Measurements from ENCODE around the gene EEF1AKMT2.
A peak's percentile ranks its signal among the peaks of the same experiment; 100 is the strongest.
"Not testable (repeated sequence)": the region's sequence is repeated elsewhere in the genome, so short reads cannot be mapped to it uniquely, and the experiment has no call there.

EEF1AKMT2 gene

DNA sequence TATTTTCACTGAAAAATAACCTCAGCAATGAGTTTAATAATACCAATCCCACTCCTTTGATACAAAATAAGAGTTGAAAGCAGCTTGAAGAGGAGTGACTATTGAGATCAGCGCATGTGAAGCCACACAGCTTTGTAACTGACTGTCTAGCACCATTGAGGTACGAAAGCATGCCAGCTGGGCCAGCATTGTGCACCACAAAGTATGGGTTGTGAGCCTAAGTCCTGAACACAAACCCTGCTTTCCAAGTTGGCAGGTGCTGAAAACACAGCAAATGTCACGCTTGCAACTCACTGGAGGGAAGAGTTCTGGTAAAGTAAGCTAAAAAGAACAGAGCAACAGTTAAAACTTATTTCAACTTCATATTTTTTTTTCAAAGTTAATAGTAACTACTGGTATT is 43.5 kb downstream of the EEF1AKMT2 start:
- H3K4me3 ChIP-seq (ENCODE audit: low read length): no peak overlapping the region
- no peaks in the 10 kb centered on the region for H3K36me3 ChIP-seq (ENCODE audit: insufficient read depth, low read length)

DNA sequence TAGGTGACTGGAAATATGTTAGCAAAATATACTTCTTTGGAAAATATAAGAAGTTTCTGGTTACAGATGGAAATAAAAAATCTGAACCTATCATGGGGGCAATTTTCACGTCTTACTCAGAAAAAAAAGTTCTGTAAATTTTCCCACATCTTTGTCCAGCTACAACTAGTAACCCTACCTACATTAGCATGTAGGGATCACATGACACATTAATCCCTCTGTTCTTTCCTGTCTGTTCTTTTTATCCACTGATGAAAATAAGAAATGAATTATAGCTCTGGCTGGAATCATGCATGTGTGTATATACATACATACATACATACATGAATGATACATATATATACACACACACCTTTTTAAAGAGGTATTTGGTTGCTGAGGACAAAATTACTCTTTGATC is 43.9 kb downstream of the EEF1AKMT2 start:
- Histone ChIP-seq H3K27me3 (ENCODE audit: insufficient read depth, low read length) (no peaks in the 10 kb centered on the region), H2AFZ (ENCODE audit: low read depth, low read length) (no peak overlapping the region), H3K4me1 (ENCODE audit: insufficient read depth, low read length) (peaks cover 25% of the 10 kb centered on the region), H3K9me3 (ENCODE audit: low read length) (no peaks in the 10 kb centered on the region), H3K36me3 (ENCODE audit: insufficient read depth, low read length) (no peaks in the 10 kb centered on the region), H3K4me3 (ENCODE audit: low read length) (no peak overlapping the region)

More for the DNA sequence above, 43.5 kb downstream of the EEF1AKMT2 start:
- Histone ChIP-seq H3K9me3 (ENCODE audit: low read length) (no peaks in the 10 kb centered on the region), H3K4me1 (ENCODE audit: insufficient read depth, low read length) (peaks cover 25% of the 10 kb centered on the region), H2AFZ (ENCODE audit: low read depth, low read length) (no peak overlapping the region), H3K27me3 (ENCODE audit: insufficient read depth, low read length) (no peaks in the 10 kb centered on the region)

- Histone ChIP-seq H3K27me3 (ENCODE audit: insufficient read depth, low read length) (no peaks in the 10 kb centered on the region), H3K36me3 (ENCODE audit: insufficient read depth, low read length) (no peaks in the 10 kb centered on the region), H3K4me1 (ENCODE audit: insufficient read depth, low read length) (peaks cover 31% of the 10 kb centered on the region), H3K9me3 (ENCODE audit: low read length) (no peaks in the 10 kb centered on the region), H3K4me3 (ENCODE audit: low read length) (no peak overlapping the region), H2AFZ (ENCODE audit: low read depth, low read length) (no peak overlapping the region)
Observed at GRCh38 chr10:124746992-124747391, 44.7 kb downstream of the EEF1AKMT2 start.

DNA sequence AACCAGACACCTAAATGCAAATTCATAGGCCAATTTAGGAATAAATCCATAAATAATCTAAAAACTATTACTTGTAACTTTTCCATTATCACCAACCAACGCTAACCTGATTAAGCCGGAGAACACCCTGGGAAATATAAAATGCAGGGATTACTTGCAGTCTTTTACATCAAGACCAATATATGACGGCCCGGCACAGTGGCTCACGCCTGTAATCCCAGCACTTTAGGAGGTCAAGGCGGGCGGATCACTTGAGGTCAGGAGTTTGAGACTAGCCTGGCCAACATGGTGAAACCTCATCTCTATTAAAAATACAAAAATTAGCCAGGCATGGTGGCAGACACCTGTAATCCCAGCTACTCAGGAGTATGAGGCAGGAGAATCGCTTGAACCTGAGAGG is 45.2 kb downstream of the EEF1AKMT2 start:
- not testable (repeated sequence) for H3K9me3 ChIP-seq (ENCODE audit: low read length); H3K27me3 ChIP-seq (ENCODE audit: insufficient read depth, low read length); H3K36me3 ChIP-seq (ENCODE audit: insufficient read depth, low read length); H3K4me3 ChIP-seq (ENCODE audit: low read length); H2AFZ ChIP-seq (ENCODE audit: low read depth, low read length)
- peaks cover 36% of the 10 kb centered on the region for H3K4me1 ChIP-seq (ENCODE audit: insufficient read depth, low read length)

DNA sequence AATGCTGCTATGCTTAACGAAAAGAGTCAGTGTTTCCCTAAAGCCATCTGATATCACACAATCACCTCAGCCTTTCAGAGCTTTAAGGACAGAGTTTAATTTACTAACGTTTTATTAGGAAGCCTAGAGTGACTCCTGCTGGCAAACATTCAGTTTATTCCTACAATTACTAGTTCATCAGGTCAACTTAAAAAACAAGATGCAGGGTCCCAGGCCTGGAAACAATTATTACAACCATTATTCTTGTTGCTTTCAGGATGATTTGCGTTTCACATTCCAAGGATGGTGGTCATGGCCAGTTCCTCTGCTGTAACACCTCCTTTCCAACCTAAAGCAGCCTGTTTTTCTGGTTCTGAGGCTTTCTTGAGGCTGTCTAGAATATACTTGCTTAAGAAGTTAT is 46.0 kb downstream of the EEF1AKMT2 start:
- H3K9me3 ChIP-seq (ENCODE audit: low read length): no peaks in the 10 kb centered on the region
- no peak overlapping the region for H3K4me3 ChIP-seq (ENCODE audit: low read length)
- no peaks in the 10 kb centered on the region for H3K36me3 ChIP-seq (ENCODE audit: insufficient read depth, low read length)
- no peak overlapping the region for H2AFZ ChIP-seq (ENCODE audit: low read depth, low read length)
- H3K4me1 ChIP-seq (ENCODE audit: insufficient read depth, low read length): peaks cover 44% of the 10 kb centered on the region
- no peaks in the 10 kb centered on the region for H3K27me3 ChIP-seq (ENCODE audit: insufficient read depth, low read length)

GRCh38 chr10:124745252-124745651 is 46.4 kb downstream of the EEF1AKMT2 start:
- no peaks in the 10 kb centered on the region for H3K27me3 ChIP-seq (ENCODE audit: insufficient read depth, low read length)
- H3K4me3 ChIP-seq (ENCODE audit: low read length): peak overlapping the region; percentile 83
- no peaks in the 10 kb centered on the region for H3K9me3 ChIP-seq (ENCODE audit: low read length)
- no peak overlapping the region for H2AFZ ChIP-seq (ENCODE audit: low read depth, low read length)
- H3K36me3 ChIP-seq (ENCODE audit: insufficient read depth, low read length): no peaks in the 10 kb centered on the region
- peaks cover 48% of the 10 kb centered on the region for H3K4me1 ChIP-seq (ENCODE audit: insufficient read depth, low read length)

GRCh38 chr10:124744102-124745050 is 47.3 kb downstream of the EEF1AKMT2 start, which contains the start of gene FAM53B:
TSS of gene FAM53B (minus strand) at chr10:124744378. CDS start at chr10:124706713, 37,665 bp downstream.
- Histone ChIP-seq H2AFZ (ENCODE audit: low read depth, low read length) (peak within 1 kb of the TSS; percentile 11), H3K27me3 (ENCODE audit: insufficient read depth, low read length) (no peaks in the 10 kb centered on the region), H3K9me3 (ENCODE audit: low read length) (no peaks in the 10 kb centered on the region), H3K4me3 (ENCODE audit: low read length) (peak within 1 kb of the TSS; percentile 83), H3K36me3 (ENCODE audit: insufficient read depth, low read length) (no peaks in the 10 kb centered on the region), H3K4me1 (ENCODE audit: insufficient read depth, low read length) (peaks cover 57% of the 10 kb centered on the region)

DNA sequence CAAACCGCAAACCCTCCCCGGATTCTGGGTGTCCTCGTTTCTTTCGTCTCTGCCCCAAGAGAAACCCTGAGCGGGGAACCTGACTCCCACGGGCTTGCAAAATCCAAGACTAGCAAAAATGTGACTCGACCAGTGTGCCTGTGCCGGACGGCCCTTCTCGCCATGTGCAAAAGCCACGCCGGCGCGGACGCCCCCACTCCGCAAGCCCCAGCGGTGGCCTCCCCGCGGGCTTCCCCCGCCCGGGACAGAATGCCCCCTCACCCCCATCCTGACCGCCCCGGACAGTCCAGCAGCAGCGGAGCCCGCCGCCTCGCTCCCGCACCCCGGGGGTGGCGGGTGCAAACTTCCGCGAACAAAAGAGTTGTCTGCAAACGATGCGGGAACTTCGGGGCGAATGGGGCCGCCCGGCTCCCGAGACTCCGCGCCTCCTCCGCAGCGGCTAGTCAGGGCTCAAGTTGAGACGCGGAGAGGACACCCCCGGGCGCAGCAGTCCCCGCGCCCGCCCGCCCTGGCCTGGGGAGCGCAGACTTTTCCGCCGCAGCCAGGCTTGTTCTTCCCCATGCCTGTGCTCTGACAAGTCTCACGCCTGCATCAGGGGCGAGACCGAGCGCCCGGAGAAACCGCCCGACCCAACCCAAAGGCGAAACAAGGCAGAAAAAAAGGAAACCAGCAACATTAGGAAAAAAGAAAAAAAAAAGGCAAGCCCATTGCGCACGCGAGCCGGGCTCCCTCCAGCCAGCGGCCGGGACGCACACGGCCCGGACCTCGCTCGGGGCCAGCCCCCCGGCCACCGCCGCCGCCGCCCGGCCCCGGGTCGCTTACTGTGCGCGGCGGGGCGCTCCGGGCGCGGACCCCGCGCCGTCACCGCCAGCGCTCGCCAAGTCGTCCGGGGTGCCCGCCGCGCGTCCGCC is 48.2 kb downstream of the EEF1AKMT2 start:
- no peaks in the 10 kb centered on the region for H3K9me3 ChIP-seq (ENCODE audit: low read length)
- peaks cover 66% of the 10 kb centered on the region for H3K4me1 ChIP-seq (ENCODE audit: insufficient read depth, low read length)
- no peaks in the 10 kb centered on the region for H3K36me3 ChIP-seq (ENCODE audit: insufficient read depth, low read length)
- H2AFZ ChIP-seq (ENCODE audit: low read depth, low read length): peak overlapping the region; percentile 11
- peak overlapping the region; percentile 83 for H3K4me3 ChIP-seq (ENCODE audit: low read length)
- no peaks in the 10 kb centered on the region for H3K27me3 ChIP-seq (ENCODE audit: insufficient read depth, low read length)

- Histone ChIP-seq H3K9me3 (ENCODE audit: low read length) (no peaks in the 10 kb centered on the region), H3K36me3 (ENCODE audit: insufficient read depth, low read length) (no peaks in the 10 kb centered on the region), H2AFZ (ENCODE audit: low read depth, low read length) (peak overlapping the region; percentile 11), H3K27me3 (ENCODE audit: insufficient read depth, low read length) (no peaks in the 10 kb centered on the region), H3K4me3 (ENCODE audit: low read length) (peak overlapping the region; percentile 83), H3K4me1 (ENCODE audit: insufficient read depth, low read length) (peaks cover 71% of the 10 kb centered on the region)
Observed at GRCh38 chr10:124742413-124743190, 49.1 kb downstream of the EEF1AKMT2 start.

- Histone ChIP-seq H3K4me1 (ENCODE audit: insufficient read depth, low read length) (peaks cover 74% of the 10 kb centered on the region), H2AFZ (ENCODE audit: low read depth, low read length) (no peak overlapping the region), H3K4me3 (ENCODE audit: low read length) (peak overlapping the region; percentile 83), H3K9me3 (ENCODE audit: low read length) (no peaks in the 10 kb centered on the region), H3K36me3 (ENCODE audit: insufficient read depth, low read length) (no peaks in the 10 kb centered on the region), H3K27me3 (ENCODE audit: insufficient read depth, low read length) (no peaks in the 10 kb centered on the region)
Observed at GRCh38 chr10:124741922-124742412, 49.7 kb downstream of the EEF1AKMT2 start.

DNA sequence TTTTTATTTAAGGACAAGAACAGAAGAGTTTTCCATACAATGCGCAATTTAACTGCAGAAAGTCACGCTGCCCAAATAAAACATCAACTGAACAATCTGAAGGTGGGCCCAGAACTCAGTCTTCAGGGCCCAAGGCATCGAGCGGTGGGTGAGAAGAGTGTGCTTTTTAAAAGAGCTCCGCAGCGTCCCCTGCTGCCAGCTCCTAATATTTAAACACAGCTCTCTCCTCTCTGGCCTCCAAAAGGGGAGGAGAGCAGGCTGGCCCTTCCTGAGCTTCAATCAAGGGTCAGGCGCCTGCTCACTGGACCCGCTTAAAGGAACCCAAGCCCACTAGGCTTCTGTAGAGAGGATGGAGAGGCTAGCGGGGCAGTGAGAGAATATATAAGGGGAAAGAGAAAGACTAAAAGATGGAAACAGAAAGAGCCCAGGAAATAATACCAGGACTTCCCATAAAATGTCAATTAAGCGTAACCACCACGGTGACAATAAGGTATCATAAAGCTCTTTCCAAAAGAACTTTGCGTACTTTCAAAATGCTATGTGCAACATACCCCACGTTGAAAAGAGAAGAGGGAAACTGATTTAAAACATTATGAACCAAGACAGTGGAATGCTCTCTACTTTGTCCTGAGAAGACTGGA is 50.3 kb downstream of the EEF1AKMT2 start:
- H2AFZ ChIP-seq (ENCODE audit: low read depth, low read length): no peak overlapping the region

More for the DNA sequence above, 50.3 kb downstream of the EEF1AKMT2 start:
- H3K4me1 ChIP-seq (ENCODE audit: insufficient read depth, low read length): peaks cover 76% of the 10 kb centered on the region
- H3K9me3 ChIP-seq (ENCODE audit: low read length): no peaks in the 10 kb centered on the region
- H3K27me3 ChIP-seq (ENCODE audit: insufficient read depth, low read length): no peaks in the 10 kb centered on the region
- peak overlapping the region; percentile 14 for H3K4me3 ChIP-seq (ENCODE audit: low read length)
- H3K36me3 ChIP-seq (ENCODE audit: insufficient read depth, low read length): no peaks in the 10 kb centered on the region
